Activated gamma-delta T cell (primary cell): ENCODE data around the gene PTPRN2.

Source experiments
- DNase-seq: peaks from one replicate; lab custom pipeline; 2025; lab: John Stamatoyannopoulos, UW

PTPRN2 gene

DNA sequence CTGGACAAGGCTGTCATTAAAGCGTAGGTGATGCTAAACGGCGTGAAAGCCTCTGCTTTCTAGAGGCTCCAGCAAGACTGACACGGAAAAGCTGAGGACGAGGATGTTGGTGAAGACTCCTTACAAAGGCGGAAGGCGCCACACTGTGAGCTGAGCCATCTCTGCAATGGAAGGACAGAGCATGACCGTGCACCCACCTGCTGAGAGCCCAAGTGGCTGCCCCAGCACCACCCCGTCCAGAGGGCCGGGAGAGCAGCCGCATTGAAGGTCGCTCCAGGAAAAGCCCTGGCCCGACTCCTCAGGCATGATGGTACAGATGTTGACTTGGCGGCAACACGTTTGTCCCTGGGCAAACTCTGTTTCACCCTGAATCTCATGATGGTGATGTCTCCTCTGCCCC, 758.1 kb downstream of the PTPRN2 start:
- DNase-seq = no peak

DNA sequence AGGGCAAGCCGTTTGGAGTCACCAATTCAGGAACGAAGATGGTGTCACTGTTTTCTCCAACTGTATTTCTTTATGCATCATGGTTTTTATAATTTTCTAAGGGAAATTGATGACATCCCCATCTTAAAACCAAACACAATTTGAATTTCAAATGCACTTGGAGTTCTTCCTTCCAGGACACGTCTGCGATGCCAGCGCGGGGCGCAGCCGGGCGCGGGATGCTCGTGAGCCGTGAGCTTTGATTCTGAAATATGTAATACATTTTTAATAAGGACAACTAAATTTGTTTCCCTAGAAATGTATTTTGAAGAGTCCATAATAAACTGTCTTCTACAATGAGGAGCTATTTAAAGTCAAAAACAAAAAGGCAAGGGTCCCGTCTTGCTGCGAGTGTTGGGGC, 758.7 kb downstream of the PTPRN2 start:
- no peak for DNase-seq

DNA sequence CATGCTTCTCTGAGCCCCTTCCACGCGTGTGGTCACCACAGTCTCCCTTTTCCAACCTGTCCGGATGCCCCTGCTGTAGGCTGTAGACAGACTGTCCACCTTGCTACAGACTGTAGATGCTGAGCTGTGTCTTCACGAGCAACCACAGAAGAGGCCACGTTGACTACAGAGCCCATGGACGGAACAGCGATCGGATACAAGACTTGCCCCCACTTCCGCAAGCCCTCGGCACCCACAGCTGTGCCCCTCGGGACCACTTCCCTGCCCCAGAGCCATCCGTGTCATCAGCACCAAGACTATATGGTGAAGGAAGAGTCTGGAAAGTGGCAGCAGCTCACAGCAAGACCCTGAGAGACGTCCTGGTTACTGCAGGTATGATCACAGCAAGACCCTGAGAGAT, 759.4 kb downstream of the PTPRN2 start:
- DNase-seq = no peak

DNA sequence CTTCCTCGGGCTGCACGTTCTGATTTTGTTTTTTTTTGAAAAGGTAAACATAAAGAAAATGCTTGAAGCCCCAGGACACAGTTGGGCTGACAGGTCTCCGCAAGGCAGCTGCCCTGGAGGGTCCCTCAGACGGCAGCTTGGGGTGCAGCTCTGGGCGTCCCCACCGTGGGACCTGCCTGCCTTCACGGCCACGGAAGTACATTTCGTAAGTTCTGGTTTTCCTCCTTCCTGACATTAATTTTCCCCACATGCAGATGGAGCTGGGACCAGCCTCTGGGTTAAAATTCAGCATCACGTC, 759.8 kb downstream of the PTPRN2 start:
- no peak for DNase-seq

DNA sequence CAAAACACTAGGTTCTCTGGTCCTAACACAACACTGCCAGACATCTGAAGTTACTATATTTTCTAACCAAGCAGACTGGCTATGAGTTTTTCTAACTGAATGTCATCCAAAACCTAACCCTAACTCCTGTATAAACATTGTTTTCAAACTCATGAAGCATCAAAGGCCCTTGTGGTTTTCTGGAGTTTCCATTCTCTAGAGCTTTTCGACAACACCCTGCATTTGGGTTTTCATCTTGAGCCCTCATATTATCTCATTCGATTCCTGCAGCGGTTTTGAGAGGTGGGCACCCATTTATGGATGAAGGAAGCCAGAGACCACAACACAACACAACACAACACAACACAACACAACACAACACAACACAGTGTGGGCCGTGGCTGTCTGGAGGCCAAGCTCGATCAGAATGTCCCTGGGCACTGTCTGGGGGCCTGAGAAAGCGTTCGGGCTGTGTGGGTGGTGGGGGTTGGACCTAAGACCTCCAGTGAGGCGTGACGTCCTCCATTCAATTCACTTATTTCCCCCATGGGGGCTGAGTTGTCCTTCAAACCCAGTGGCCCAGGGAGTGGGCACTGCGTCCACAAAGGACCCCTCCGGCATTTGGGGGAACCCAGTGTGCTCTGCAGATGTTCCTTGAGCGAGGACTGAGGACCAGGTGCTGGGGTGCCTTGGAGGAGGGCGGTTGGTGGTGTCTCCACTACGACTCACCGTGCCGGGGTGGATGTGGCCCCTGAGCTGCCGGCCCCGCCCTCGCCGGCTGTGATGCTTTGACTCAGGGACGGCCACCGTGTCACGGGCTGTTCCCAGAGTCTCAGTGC, 760.4 kb downstream of the PTPRN2 start:
- no peak for DNase-seq

DNA sequence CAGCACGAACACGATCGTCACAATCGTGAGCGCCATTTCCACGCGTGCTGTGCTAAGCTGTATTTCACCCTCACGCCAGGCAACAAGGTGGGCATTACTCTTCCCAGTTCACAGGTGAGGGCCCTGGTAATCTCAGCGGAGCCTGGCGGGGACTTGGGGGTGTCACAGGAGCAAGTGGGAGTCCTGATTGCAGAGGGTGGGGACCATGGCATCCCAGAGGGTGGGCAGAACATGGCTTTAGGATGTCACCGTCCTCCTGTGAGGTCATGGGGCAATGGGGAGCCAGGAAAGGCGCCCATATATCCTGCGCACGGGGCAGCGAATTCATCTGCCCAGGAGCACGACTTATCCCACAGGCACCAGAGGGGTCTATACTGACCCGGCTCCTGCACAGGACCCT, 761.1 kb downstream of the PTPRN2 start:
- DNase-seq = no peak

DNA sequence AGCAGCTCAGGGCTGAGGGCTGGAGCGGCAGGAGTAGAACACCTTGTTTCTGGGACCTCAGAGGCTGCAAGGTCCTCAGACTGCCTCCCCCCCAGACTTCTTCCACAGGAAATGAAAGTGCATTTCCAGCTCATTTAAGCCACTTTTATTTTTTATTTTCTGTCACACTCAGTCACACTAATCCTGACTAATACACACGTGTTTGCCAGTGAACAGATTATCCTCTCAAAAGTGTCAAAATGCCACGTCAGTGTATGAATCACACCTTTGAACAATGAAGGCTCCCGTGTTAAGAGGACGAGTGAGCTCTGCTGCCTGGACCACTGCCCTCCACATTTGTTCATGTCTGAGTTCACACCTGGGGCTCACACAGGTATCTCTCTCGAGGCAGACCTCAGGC, 762.3 kb downstream of the PTPRN2 start:
- no peak for DNase-seq

DNA sequence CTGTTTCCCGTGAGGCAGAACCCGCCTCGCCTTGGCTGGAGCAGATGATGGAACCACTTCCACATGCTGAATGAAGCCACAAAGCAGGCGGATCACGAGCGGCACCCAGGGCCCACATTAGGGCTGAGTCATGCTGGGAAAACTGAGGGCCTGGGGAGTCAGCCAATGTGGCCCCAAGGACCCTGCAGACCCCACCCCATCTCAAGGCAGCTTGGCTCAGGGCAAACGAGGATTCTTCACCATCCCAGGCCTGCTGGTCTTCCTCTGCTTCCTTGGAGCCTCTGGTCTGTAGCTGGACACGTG, 762.9 kb downstream of the PTPRN2 start:
- DNase-seq = no peak

DNA sequence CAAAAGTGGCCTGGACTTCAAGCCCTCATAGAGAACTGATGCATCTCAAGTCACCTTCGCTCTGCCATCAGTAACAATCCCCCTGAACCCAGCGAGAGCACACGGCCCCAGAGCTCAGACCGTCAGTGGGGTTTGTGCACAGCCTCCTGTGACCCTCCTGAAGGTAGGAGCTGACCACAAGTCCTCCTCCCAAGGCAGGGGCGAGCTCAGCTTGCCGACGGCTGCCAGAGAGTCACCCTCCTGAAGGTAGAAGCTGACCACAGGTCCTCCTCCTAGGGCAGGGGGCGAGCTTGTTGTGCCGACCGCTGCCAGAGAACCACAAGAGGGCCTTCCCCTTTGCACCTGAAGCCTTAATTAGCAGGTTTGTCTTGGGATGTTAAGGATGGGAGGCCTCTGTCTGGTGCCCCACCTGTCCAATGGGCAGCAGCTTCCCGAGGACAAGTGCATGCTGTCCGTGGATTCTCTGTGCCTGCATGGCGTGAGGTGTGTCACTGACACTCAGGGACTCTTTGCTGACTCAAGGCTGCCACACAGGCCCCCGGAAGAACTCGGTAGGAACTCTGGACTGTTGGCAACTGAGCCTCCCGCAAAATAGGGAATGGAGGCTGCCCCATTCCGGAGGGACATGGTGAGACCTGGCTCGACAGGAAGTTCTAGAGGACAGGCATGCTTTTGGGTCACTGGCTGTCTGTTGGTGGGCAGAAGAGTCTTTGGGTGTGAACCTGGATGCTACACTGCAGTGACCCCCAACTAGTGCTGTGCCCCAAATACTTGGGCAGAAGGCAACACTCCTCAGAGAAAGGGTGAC, 763.4 kb downstream of the PTPRN2 start:
- no peak for DNase-seq

DNA sequence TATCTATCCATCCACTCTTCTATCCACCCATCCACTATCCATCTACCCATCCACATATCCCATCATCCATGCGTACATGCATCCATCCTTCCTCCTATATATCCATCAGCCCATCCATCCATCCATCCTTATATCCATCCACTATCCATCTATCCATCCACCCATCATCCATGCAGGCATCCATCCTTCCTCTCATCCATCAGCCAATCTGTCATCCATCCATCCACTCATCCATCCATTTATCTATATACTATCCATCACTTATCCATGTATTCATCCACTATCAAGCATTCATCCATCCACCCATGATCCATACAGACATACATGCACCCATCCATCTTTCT, 765.0 kb downstream of the PTPRN2 start:
- no peak for DNase-seq

DNA sequence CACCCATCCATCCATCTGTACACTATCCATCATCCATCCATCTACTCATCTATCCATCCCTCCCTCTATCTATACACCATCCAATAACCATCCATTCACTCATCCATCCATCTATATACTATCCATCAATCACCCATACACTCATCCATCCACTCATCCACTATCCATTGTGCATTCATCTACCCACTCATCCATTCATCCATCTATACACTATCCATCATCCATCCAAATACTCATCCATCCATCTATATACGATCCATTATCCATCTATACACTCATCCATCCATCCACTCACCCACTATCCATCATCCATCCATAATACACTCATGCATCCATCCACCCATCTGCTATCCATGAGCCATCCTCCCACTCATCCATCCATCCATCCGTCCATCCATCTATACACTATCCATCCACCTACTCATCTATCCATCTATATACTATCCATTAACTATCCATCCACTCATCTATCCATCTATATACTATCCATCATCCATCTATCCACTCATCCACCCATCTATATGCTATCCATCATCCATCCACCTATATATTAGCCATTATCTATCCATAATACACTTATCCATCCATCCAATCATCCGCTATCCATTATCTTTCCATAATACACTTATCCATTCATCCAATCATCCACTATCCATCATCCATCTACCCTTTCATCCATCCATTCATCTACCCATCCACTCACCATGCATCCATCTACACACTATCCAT, 765.5 kb downstream of the PTPRN2 start:
- no peak for DNase-seq

DNA sequence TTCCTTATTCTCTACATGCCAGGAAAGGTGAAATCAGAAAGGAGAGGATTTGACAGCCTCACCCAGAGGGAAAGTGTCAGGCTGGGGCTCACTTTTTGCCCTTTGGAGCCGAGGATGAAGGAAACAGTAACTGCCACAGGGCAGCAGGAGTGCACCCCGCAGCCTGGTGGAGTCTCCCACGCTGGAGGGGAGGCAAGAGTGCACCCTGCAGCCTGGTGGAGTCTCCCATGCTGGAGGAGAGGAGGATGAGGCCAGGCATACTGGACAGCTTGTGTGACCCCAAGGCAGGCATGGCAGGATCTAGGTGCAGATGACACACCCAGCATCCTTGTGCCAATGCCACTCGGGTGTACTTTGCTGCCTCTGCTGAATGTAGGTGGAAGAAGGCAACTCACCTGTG, 766.8 kb downstream of the PTPRN2 start:
- no peak for DNase-seq

DNA sequence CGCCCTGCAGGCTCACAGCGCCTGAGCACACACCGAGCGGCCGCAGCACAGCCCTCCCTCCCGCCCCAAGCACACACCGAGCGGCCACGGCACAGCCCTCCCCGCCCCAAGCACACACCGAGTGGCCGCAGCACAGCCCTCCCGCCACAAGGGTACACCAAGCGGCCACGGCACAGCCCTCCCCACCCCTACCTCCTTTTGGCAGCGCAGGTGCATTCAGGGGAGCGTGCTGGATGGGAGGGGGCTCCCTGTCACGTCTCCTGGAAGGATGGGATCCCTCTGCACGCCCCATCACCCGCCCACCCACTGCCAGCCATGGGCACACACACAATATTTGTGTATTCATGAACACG, 768.2 kb downstream of the PTPRN2 start:
- no peak for DNase-seq

DNA sequence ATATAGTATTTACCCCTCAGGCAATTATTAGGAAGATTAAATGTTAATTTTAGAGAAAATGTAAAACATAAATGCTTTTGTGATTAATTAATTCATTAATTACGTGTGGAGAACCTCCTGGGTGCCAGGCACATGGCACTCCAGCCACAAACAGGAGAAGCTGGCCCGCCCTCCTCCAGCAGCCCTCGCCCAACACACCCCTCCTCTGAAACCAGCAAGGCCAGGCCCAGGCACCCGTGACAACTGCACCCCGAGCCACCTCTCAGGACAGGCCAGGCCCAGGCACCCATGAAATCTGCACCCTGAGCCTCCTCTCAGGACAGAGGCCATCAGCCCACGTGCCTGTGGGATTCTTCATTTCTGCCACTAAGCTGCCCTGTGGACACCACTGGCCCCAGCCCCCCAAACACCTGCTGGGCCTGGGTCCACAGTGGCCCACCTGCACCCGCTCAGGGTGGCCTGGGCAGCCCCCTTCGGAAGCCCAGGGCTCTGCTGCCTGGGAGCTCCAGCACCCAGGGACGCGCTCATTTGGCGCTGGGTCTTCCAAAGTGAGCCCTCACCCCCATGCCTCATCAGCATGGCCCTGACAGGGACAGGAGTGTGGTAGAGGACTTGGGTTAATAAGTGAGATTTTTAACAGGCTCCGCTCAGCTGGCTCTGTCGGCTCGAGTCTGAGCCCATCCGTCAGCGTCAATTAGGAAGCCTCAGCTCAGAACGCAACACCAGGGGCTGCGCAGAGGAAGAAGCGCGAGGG, 768.7 kb downstream of the PTPRN2 start:
- DNase-seq = no peak

DNA sequence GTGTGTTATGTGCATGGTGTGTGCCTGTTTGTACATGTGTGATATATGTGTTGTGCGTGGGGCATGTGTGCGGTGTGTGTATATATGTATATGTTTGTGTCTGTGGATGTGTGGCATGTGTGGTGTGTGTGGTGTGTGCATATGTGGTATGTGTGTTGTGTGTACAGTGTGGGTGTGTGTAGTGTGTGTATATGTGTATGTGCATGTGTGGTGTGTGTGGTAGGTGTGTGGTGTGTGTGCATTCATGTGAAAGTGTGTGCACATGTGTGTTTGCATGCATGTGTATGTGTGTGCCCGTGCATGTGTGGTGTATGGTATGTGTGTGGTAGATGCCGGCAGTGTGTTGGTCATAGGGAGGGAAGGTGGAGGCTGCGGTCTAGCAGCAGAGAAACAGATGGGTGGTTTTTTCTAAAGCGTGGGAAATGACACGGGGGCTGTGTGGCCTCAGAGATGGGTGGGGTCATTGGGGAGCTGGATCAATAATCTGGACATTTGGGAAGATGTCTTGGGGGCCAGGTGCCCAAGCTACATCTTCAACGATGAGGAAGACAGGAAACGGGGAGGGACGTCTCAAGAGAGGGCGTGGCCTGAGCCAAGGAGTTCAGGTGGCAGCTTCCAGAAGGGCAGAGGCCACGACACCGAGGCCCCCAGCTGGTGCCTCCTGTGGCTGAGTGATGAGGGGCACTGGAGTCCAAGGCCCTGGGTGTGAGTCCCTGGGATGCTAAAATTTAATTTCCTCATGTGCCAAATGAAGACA, 769.5 kb downstream of the PTPRN2 start:
- no peak for DNase-seq

DNA sequence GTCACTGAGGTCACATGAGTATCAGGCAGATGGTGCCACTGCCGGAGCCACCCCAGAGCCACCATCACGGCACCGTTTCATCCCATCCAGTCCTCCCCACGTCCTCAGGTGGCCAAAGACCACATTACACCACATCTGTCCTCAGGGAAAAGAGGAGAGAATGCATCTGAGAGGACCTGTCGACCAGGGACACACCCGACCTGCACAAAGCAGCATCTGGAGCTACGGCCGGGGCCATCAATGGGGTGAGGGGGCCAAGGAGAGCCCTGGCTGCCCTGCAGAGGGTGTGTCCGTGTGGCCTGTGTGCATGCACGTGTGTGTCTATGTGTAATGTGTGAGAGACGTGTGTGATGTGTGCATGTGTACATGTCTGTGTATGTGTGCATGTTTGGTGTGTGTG, 770.2 kb downstream of the PTPRN2 start:
- DNase-seq = no peak

DNA sequence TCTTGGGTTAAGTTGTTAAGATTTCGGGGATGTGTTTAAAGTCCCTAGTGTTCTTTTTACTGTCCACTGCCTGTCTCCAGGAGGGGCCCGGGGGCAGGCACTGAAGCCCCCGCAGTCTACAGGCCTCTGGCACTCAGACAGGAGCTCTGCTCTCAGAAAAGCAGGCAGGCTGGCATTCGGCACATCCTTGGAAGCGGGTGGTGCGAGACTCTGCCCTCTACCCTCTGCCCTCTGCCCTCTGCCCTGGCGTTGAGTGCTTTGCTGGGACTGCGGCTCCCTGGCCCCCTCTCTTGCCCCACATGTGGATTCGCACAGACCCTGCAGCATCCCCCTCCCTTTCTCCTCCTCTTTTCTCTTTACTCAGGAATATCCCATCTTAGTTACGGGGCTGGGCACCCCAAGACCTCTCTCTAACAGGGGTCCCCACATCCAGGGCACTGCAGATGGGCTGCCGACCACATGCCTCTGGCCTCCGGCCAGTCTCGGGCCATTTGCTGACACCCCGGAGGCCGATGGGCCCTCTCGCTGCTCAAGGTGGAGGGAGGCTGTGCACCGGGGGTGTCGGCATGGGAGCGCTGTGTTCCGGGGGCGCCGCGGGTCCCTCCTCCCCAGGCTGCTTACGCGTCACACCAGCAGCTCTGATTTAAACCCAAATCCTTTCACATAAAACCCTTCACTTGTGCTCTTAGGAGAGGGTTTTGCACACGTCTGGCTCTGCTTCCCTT, 770.9 kb downstream of the PTPRN2 start:
- no peak for DNase-seq

DNA sequence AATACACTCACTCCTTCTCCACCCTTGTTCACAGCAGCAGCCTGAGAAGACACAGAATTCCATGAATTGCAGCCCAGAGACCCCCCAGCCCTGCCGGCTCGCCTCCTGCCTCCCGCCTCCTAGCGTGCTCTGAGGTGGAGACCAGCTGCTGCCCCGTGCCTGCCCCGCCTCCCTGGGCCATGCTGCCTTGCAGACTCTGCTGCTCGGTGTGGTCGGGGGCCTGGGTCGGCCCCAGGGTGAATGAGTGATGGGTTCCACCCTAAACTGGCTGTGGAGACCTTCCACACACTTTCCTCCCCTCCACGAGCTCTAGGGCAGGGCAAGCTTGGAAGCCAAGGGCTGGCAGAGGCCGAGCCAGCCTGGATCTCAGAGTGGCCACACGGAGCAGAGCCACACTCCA, 771.5 kb downstream of the PTPRN2 start:
- no peak for DNase-seq

DNA sequence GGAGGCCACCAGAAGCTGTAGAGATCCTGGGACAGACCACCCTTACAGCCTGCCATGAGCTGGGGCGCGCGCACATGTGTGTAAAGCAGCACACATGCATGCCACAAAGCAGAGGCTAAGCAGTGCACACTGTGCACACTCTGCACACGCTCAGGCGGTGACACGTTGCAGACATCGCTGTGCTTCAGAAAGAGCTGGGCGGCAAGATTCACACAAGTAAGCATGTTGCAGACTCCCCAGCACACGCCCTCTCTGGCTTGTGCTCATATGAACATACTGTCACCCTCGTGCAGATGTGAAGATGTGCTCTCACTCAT, 772.0 kb downstream of the PTPRN2 start:
- no peak for DNase-seq

DNA sequence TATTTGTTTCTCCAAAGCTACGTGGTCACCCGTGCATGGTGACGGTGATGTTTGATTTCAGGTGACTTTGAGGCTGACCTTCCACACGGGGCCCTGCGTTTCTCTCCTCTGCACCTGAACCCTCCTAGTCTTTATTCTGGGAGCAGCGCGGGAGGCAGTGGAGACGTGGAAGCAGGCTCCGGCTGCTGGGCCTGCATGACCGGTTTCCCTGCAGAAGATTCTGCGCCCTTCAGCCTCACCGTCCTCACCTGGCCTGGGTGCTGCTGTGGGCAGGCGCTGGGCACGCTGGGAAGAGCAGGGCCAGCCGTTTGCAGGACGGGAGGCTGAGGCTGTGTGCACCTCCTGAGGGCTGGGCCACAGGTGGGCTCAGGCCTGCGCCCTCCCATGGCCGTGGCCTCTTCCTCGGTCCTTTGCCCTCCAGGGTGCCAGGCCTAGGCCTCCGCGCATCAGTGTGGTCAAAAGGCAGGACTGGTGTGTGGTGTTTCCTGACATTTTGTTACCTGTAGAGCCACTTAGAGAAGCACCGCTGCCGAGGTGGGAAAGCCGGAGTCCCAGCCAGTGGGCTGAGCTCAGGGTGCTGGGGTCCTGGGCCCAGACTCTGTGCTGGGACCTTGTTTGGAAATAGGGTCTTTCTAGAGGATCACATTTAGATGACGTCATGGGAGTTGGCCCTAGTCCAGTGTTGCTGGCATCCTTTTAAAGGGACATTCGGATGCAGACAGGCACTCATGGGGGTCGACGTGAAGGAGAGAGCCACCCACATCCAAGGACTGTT, 772.5 kb downstream of the PTPRN2 start:
- no peak for DNase-seq
